GM19351 (cell line): Measurements from ENCODE around the gene BCAN.

Source experiments
- ATAC-seq: cut with Tn5 transposase; IDR thresholded peaks from one replicate; pipeline ENCODE4 v1.9.1; 2021; ENCODE audit warnings: mild to moderate bottlenecking, moderate library complexity; ENCODE audit not compliant: unreplicated experiment

BCAN gene

DNA sequence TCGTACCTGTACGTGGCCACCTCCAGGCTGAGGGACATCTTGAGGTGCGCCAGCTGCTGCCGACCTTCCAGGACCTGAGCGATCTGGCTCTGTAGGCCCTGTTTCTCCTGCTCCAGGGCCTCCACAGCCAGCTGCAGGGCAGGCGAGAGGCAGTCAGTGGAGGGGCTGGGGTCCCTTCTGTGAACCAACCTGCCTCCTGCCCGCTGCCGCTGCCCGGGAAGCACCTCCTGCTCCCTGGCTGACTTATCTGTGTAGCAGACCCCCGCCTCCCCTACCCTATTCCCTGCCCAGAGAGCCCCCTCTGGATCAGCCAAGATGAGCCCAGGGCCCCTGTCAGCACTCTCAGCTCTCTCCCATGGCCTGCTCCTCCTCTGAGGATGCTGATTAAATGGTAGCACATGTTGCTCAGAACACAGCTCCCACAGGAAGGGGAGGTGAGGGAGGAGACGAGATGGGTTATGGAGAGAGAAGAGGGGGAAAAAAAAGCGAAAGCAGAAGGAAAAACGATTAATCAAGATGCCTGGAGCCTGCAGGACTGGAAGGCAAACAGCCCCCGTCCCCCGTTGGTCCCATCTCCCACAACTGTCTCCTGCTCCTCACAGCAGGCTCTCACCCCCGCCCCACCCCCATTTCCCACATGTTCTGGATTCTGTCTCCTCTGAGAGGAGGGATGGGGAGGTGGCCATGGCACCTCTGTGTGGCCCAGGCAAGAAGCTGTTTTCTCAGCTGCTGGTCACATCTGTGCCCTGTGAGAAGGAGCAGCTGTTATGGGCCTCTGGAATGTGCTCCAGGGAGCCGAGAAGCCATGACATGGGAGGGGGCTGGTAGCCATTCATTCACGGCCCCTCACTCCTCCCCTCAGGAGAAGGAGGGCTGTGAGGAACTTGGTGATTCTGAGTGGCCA, 33.5 kb downstream of the BCAN start:
- ATAC-seq: no peak

- ATAC-seq: no peak
Measured at GRCh38 chr1:156676114-156676819, 34.4 kb downstream of the BCAN start.

- ATAC-seq: no peak
Measured at GRCh38 chr1:156676820-156677615, 35.1 kb downstream of the BCAN start, which contains the start of gene NES. NES (minus strand) TSS chr1:156677407; CDS start chr1:156677264, 143 bp downstream.

DNA sequence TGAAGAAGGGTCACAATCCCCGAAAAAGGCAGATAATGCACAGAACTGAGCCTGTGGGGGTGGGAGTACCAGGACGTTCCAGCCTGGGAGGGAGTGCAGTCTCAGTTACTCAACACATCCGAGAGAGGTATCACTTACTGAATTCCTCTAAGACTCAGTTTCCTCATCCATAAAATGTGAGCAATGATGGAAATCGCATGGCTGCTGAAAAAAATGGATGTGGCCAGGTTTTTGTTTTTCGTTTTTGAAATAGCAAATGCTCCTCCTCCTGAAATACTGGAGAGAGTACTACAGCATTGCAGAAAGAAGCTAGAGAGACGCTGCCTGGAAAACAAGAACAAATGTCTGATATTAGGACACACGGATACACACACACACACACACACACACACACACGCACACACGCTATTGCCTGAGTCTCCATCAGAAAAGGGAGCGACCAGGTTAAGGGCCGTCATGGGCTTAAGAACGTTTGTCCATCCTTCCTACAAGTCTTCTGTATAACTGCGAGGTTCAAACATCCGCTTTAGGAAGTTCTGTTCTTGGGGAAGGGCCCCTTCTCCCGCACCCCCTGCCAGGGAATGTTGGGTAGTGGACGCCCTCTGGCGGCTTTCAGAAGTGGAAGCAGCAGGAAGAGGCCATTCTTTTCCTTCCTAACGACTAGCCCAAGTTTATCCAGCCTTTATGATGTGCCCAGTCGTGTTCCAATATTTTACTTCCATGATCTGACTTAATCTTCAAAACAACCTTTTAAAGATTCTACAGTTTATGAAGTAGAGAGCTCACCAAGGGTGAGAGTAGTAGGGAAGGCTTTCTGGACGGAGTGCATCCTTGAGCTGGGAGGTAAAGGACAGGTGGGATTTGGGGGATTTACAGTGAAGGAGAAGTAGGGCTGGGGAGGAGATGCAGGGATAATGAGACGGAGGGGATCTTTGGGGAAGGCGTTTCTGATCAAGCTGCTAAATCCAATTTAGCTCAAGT, 36.0 kb downstream of the BCAN start:
- ATAC-seq: no peak

DNA sequence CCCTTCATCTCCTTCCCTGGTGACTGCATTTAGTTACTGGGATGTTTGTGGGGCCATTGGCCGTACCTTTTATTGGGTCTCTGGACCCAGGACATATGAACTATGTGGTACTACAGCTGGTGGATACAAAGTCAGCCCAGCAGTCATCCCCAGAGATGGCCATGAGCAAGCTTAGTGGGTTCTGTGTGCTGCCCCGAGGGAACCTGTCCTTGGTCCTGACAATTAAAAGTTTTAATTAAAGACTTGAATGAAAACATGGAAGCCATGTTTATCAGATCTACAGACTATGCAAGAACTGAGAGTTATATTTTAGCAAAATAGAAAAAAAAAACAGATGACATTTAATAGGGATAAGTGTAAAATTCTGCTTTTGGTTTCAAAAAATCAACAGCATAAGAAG, 38.1 kb downstream of the BCAN start:
- no peak for ATAC-seq

- ATAC-seq: no peak
Measured at GRCh38 chr1:156681196-156681960, 39.5 kb downstream of the BCAN start.

- ATAC-seq: no peak
Measured at GRCh38 chr1:156682166-156682890, 40.4 kb downstream of the BCAN start.

DNA sequence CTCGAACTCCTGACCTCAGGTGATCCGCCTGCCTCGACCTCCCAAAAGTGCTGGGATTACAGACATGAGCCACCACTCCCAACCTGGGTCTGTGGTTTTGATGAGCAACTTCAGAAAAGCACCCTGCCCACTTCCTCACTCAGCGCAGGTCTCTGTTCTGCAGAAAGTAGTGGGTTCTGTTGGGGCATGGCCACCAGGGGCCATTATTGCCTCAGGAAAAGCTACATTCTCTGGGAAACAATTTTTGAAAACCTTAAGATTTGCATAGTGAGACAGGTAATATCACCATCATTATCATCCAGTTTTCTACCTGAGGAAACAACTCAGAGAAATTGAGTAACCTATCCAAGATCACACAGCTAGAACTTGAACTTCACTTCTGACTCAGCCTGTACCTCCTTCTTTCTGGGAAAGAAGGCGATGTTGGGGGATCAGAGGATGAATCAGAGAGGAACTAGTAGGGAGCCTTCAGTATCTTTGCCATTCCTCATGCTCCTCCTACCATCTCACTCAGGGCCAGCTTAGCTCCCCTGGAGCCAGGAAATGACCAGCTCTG, 42.4 kb downstream of the BCAN start:
- ATAC-seq: no peak

- no peak for ATAC-seq
Measured at GRCh38 chr1:156689035-156689952, 47.4 kb downstream of the BCAN start.

DNA sequence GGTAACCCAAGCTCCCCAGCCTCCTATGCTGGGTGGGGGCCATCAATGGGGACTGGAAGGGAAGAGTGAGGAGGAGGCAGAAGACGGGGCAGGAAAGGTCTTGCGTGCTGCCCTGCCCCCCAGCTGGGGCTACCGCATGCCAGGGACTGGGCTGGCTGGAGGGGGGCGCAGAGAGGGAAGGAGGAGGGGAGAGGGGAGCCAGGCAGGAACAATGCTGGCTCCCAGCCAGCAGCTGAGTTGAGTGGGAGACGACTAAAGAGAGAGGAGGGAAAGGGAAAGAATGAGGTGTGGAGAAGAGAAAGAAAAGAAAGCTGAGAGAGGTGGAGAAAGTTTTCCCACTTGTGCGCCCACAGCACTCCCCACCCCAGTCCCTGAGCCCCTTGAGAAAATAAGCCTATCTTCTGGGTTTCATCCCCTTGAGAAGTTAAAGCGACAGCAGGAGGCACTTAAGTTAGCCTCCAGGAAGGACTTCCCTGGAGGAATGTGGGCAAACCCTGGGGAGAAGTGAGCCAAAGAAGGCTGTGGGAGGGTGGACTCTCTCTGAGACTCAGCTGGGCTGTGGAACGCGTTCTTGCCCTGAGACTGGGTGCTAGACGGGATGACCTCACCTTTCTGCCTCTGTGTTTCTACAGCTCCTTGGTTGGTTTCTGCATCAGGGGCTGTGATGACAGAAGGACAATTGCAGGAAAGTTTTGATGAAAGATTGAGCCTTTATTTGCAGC, 48.2 kb downstream of the BCAN start:
- no peak for ATAC-seq

DNA sequence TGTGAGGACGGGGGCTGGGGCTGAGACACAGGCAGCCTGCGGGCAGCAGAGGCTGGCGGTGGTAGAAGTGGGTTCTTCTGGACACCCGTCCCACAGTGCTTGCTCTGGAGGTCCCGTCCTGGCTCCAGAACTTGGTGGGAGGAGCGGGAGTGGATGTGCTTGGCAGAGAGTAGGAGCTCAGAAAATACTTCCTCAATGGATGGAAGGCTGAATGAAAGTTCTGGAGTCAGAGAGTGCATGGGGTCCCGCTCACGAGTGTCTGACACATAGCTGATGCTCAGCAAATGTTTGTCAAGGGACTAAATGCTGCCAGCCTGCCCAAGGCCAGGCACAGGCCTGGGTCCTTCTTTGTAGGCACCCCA, 48.7 kb downstream of the BCAN start:
- ATAC-seq: no peak

DNA sequence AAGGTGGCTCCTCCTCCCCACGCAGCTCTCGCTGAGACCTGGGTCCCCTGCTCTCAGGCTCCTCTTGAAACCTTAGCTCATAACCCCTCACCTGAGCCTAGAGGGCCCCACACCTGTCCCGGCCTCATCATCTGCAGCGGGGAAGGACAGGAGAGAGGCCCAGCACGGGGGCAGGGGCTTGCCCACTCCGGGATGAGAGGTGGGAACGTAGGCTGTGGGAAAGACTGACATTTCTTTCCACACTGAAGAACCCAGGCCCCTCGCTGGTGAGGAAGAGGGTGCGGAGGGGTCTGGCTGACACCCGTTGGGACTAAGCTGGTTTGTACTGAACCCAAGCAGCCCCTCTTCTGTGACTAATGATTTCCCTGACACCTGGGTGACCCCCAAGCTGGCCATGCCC, 49.3 kb downstream of the BCAN start:
- ATAC-seq: no peak

DNA sequence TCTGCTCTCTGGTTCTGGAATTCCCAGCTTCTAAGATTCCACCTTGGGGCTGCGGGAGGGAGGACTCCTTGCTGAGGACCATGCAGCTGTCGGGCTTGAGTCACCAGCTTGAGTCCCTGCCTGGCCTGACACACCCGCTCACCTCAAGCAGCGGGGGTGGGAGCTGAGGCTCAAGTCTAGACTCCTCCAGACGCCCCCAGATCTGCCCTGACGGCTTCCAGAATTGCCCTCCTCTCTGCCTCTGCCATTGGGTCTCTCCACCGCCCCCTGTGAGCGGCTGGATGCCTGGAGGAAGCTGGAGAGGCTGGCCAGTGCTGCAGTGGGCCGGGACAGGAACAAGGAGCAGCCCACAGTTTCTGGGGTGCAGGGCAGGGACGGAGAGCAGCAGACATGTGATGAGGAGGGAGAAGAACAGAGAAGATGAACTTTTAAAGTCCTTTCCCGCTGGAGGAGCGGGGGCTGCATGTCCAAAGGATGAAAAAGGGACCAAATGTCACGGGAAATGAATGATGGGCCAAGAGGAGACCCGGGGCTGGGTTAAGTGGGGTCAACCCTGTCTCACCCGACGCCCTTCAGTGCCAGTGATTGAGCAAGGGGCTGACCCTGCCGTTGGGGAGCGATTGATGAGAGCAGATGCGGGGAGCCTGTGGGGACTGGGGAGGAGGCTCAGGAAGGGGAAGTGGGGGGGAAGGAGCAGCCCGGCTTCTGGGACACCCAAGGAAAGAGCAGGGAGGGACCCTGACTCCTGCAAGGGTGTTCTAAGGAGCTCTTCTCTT, 49.9 kb downstream of the BCAN start:
- ATAC-seq: no peak

DNA sequence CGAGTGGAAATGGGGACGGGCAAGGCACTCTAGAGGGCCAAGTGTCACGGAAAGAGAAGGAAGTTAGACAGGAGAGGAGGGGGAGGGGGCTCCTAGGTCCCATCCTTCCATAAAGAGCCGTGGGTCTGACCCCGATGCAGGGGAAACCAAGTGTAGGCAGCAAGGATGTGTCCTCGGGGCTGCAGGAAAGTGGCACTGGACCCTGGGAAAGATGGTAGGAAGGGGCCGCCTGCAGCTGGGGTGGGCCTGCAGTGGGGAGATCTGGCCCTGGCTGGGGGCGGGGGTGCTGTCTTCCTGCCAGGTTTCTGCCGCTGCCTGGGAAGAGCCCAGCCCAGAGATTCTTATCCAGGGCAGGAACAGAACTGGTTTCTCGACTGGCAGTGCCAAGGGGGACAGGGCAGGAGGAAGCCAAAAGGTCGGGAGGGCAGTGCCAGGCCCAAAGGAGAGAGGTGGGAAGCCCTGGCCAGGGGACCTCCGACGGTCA, 50.6 kb downstream of the BCAN start:
- no peak for ATAC-seq

DNA sequence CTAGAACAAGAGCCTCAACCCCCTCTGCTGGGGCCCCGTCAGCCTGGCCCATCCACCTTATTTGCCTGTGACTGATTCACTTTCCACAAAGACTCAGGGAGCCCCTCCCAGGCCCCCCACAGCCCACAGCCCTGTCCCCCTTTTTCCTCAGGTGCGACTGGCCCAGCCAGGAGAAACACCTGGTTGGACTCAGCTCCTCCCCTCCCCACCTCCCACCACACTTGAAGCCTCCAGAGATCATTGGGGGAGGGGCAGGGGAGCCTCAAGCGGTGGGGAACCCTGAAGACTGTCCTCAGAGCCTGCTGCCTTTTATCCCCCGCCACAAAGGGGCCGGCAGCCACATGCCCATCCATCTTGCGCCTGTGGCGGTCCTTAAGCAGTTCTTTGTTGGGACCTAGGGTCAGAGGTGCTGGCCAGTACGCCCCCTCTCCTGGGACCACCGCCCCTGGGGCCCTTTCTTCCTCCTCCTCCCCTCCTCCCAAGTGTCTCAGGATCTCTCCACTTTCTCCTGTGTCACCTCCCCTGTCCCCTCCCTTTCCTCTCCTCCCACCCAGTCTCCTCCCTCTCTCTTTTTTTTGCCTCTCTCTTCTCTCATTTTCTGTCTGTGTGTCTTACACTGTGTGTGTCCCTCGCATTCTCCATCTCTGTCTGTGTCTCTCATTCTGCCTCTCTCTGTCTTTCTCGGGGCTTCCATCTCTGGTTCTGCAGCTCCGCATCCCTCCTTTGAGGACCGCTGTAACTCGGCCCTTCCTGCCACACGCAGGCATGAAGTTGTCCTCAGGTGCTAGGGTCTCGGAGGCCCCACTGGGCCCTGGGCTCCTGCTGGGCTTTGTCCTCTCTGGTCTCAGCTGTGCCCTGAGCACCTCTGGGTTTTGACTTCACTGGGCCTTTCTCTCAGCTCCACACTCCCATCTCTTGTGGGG, 51.3 kb downstream of the BCAN start:
- ATAC-seq: no peak
